GM18517 (cell line): ENCODE data around the gene DNAJB6.

Source experiments
- ATAC-seq: cut with Tn5 transposase; IDR thresholded peaks from one replicate; pipeline ENCODE4 v1.9.1; 2021; ENCODE audit warnings: mild to moderate bottlenecking, moderate library complexity; ENCODE audit not compliant: unreplicated experiment

Gene DNAJB6

GRCh38 chr7:157462419-157462771 lies 125.6 kb downstream of the DNAJB6 start:
- ATAC-seq, result no peak

- no peak for ATAC-seq
These were observed 126.0 kb downstream of the DNAJB6 start for GRCh38 chr7:157462840-157463239.

- ATAC-seq, result no peak
These were observed 126.4 kb downstream of the DNAJB6 start for GRCh38 chr7:157463245-157463644.

GRCh38 chr7:157464111-157464970 lies 127.5 kb downstream of the DNAJB6 start:
- ATAC-seq, result no peak

- ATAC-seq, result no peak
These were observed 128.4 kb downstream of the DNAJB6 start for GRCh38 chr7:157464971-157465886.

GRCh38 chr7:157465891-157466866 lies 129.4 kb downstream of the DNAJB6 start:
- no peak for ATAC-seq

- no peak for ATAC-seq
These were observed 130.1 kb downstream of the DNAJB6 start for GRCh38 chr7:157466867-157467261.
